Cerebellar cortex (tissue), 1 donor: Measurements from ENCODE around the gene GRM7.

Experiments
- DNase-seq: peaks from one replicate; pipeline ENCODE4 v3.0.0-alpha.2; 2015; ENCODE audit warnings: low spot score

GRM7 gene

DNA sequence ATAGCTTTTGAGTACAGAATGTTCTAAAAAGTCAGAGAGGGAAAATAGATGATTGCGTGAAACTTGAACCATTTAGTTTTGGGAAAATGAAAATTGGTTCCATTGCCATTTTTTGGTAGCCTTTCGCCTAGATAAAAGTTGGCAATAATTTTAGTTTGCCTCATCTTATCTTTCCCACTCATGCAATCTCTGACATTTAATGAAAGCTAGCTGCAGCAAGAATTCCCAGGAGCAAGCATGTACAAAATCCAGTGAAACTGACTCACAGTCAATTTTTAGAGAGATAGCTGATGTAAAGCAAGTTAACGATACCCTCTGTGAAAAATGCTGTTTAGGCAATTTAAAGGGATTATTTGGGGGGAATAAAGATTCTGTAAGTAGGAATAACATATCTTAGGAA, 797.4 kb downstream of the GRM7 start:
- no peak for DNase-seq

GRCh38 chr3:7659079-7659478, 798.2 kb downstream of the GRM7 start:
- no peak for DNase-seq

DNA sequence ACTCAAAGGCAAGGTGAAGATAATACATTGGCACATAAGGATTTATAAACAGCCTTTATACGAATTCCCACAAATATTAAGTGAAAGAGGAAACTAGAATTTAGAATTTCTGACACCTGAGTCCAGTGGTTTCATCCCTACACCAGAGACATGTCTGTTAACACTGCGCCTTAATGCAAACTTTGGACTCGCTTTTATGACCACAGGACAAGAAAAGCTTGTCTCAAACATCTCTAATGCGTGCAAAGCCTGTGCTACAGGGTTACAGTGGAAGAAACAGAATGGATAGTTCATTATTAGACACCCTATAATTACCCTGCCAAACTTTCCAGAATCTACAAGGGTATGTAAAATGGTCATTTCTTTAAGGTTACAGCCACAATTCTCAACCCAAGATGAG, 802.9 kb downstream of the GRM7 start:
- DNase-seq = no peak

- DNase-seq = no peak
These were observed 806.9 kb downstream of the GRM7 start for GRCh38 chr3:7667774-7668173.

DNA sequence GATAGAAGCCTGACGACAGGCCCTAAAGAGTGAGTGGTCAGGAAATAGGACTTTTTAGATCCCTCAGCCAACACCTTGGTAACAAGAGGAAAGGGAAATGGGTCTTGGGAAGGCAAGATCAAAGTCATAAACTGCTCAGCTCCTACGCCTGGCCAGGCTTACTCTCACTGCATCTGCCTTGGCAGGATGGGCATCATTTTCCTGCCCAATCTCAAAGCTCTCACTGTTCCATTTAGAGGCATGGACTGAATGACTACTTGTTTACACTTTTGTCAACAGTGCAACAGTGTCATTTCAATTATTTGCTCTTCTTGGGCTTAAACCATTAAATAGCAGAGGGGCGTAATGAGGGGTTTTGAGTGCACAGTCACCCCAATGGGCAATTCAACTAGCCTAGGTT, 808.7 kb downstream of the GRM7 start:
- no peak for DNase-seq

GRCh38 chr3:7678521-7678920, 817.6 kb downstream of the GRM7 start:
- DNase-seq = no peak

DNA sequence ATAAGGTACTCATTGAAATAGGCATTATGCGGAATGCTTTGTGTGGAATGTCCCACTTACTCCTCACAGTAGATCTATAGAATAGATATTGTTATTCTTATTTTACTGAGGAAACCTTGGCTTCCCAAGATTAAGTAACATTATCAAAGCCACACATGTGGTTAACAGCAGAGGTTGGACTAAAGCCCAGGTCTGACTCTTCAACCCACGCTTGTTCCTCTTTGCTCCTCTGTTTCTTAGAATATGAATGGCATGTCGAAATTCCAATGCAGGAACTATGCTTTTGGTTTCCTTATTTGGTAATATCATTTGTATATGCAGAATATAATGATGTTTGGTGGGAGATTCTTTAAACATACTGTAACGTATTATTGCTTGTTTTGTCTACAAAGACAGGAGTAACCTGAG, 821.9 kb downstream of the GRM7 start:
- no peak for DNase-seq

GRCh38 chr3:7683426-7683825, 822.5 kb downstream of the GRM7 start:
- DNase-seq = no peak

- no peak for DNase-seq
These were observed 823.3 kb downstream of the GRM7 start for GRCh38 chr3:7684182-7684715.

- DNase-seq = no peak
These were observed 826.7 kb downstream of the GRM7 start for GRCh38 chr3:7687428-7688147.

- no peak for DNase-seq
These were observed 832.0 kb downstream of the GRM7 start for GRCh38 chr3:7692866-7693265.

GRCh38 chr3:7693976-7694375, 833.1 kb downstream of the GRM7 start:
- DNase-seq = no peak

DNA sequence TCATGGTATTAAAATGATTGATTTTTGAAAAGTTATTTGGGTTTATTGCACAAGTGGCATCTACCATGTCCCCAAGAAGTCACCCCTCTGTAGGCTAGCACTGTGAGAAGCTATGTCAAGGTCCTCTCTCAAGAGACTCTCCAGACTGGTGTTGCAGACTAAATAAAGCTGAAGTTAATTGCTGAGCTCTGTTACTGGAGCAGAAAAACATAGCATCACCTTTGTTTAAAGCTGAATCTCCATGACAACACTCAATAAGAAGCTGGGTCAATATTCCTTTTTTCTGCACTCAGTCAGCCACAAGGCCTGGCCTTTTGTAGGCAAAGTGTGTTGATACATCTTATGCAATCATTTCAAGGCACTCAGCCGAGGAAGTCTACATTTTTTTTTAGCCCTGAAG, 834.1 kb downstream of the GRM7 start:
- peak; percentile 2 for DNase-seq

DNA sequence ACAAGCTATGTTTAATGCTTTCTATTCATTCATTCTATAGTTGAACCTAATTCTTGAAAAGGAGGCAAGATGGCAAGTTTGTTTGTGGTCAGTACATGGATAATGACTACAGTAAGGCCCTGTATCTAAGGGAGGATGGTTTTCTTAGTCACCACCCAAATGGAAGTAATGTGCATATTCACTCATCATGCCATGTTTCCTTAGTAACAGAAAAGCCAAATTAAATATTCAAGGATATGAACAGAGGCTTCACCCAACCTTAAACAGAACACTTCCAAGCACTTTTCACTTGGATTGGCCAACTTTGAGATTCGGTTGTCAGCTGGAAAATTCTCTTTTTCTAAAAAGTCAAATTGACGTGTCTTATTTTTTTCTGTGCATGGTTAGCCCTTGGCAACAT, 835.4 kb downstream of the GRM7 start:
- DNase-seq = peak; percentile 22

DNA sequence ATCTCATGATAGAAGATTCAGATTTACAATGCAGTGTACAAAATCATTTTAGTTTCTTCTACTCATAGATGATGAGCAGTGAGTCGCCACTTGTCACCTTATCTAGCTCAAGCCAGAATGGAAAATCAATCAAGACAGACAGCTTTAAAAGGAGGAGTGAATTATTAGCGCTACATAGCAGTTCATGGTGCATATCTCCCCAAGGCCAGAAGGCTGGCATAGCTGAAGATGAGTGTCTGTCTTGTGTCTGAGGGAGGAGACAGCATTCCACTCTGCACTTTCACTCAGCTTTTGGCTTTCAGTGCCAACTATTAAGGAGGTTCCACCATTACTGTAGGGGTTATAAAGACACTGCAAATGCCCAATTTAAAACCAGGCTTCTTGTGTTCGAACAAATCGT, 836.6 kb downstream of the GRM7 start:
- DNase-seq = no peak

DNA sequence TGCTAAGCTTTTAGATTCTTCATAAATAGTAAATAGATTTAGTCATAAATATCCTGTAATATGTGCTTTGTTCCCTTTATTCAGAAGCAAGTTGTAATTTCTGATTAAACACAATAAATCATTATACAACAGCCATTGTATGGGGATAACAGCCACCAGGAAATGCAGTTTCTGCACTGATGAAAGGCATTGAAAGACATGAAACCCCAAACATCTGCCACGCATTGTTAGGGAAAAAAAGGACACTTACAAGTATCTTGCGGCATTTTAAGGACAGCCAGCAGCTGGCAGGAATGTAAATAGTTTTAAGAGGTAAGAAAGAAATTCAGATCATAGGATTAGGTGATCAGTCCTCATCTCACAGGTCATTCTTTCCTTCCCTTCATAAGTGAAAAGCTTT, 839.6 kb downstream of the GRM7 start:
- DNase-seq = no peak

GRCh38 chr3:7700977-7701376, 840.1 kb downstream of the GRM7 start:
- DNase-seq = no peak

- no peak for DNase-seq
These were observed 846.3 kb downstream of the GRM7 start for GRCh38 chr3:7707187-7707586.

GRCh38 chr3:7709376-7710082, 848.6 kb downstream of the GRM7 start:
- DNase-seq = no peak

- no peak for DNase-seq
These were observed 849.4 kb downstream of the GRM7 start for GRCh38 chr3:7710284-7710683.

GRCh38 chr3:7713724-7714123, 852.8 kb downstream of the GRM7 start:
- no peak for DNase-seq

- DNase-seq = no peak
These were observed 859.9 kb downstream of the GRM7 start for GRCh38 chr3:7720649-7721297.

DNA sequence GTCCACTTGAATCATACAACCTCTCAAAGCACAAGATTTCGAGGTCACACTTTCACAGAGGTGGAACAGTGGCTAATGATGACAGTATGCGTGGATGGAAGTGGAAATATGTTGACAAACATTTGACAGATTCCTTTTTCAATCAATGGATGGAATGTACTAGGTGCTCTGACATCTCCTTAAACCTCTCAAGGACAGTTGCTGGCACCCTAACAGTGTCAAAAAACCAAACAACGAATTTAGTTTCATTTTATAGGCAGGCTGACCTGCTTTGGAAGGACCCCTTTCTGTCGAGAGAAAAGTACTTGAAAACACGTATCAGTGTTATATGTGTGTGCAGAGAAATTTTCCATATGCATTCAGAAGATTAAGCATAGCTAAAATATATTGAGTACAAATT, 861.0 kb downstream of the GRM7 start:
- DNase-seq = no peak
